IPS DF 19.7 (cell line): ENCODE measurements around the gene PCNP.
"Not testable (repeated sequence)": the region's sequence is repeated elsewhere in the genome, so short reads cannot be mapped to it uniquely, and the experiment has no call there.

ENCODE experiments used
- DNase-seq: peaks from one replicate; pipeline ENCODE4 v3.0.0-alpha.2; 2013; ENCODE audit warnings: low read depth, low spot score

The PCNP gene, protein sequence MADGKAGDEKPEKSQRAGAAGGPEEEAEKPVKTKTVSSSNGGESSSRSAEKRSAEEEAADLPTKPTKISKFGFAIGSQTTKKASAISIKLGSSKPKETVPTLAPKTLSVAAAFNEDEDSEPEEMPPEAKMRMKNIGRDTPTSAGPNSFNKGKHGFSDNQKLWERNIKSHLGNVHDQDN

DNA sequence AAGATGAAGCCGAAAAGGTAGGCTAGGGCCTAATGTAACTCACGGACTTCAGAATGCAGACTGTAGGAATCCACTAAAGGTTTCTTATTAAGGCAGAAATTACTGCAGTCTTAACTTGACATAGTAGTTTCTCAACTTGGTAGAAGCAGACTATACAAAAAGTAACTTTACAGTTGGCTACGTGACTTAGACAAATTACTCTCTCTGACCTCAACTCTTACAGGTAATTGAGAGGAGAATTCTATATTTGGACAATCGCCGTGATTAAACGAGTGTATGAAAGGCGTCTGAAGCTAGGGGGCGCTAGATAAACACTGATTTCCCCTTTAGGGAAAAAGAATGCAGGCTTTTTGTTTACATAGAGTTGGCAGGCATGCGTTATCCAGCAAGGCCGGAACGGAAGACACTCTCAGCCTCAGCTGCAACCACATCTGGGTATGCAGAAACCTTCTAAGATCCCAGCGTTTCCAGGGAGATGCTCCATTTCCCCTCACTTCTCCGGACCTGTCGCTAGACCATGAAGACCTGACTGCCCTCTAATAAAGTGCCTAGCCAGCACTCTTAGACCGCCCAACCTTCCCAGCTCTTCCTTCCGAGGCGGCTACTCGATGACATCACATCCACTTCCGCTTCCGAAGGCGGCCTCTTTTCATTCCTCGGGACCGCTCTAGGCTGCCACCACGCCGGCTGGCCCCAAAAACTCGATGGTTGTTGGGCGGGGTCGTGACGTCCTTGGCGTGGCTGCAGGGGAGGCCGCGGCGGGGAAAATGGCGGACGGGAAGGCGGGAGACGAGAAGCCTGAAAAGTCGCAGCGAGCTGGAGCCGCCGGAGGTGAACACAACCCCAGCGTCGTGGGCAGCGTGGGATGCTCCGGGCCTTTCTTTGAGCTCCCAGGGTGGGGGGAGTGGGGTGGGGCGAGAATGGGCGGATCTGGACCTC, at the start of gene PCNP:
Gene PCNP, plus strand, starts transcription at position 732 of the 939 bp plus-strand sequence. Its CDS starts 36 bp downstream, at position 768.
- peak; percentile 91 for DNase-seq

DNA sequence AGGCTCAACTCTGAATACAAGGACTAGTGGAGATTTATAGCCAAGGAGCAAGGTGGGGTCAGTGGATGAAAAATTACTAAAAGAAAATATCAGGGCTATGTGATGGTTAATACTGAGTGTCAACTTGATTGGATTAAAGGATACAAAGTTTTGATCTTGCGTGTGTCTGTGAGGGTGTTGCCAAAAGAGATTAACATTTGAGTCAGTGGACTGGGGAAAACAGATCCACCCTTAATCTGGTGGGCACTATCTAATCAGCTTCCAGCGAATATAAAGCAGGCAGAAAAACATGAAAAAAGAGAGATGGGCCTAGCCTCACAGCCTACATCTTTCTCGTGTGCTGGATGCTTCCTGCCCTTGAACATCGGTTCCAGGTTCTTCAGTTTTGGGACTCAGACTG, 46.5 kb upstream of the PCNP start:
- no peak for DNase-seq

DNA sequence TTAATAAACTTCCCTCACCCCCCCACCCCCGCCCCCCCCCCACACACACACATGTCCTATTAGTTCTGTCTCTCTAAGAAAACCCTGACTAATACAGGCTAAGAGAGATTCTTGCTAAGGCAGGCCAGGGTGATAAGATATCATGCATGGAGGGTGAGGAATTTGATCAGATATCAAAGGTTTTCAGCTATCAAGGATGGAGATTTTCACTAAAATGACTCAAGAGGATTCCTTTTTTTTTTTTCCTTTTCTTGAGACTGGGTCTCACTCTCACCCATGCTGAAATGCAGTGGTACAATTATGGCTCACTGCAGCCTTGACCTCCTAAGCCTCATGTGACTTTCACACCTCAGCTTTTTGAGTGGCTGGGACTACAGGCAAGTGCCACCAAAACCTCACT, 46.1 kb upstream of the PCNP start:
- DNase-seq: no peak

DNA sequence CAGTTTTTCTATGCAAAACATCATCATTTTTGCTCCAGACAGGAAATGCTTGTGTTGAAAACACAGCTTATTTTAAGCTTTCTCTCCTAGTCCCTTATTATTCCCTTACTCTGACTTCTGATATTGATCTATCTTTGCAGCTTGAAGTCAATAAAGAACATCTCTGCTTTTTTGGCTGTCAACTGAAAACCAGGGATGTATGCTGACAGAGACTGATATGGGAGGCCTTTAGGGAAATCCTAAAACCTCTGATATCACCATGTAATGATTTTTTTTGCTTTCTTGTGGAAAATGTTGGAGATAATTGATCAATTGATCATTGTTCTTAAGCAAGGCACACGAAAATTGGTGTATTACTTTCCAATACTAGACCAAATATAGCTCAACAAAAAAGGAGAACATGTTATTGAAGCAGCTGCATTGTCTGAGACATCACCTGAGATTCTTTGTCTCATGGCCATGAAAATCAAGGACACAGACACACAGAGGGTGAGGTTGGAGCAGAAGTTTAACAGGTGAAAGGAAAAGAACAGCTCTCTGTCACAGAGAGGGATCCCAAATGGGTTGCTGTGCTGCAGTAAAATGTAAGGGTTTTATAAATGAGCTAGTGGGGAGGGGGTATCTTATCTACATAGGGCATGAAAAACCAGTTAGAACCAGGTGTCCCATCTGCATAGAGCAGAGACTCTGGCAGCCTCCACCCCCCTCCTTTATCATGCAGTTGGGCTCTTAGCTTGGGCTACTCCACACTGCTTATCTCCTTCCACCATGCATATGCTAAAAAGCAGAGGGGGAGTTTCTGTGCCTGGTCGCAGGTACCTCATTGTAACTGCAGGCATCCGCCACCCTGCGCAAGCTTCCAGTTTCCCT, 43.9 kb upstream of the PCNP start:
- no peak for DNase-seq

DNA sequence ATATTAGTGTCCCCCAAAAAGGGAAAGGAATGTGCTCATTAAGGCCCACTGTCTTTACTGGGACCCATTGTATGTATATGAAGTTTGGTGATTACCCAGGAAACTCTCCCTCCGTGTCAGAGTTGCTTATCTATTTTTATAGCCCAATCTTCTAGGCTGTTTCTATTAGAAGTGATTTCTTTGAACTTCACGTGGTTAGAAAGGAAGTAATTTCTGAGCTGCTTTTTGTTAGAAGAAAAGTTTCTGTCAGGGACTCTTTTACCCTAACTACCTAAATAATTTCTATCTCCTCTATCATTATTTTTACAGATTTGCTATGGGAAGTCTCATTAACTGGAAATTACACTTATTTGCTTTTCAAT, 43.3 kb upstream of the PCNP start:
- no peak for DNase-seq

DNA sequence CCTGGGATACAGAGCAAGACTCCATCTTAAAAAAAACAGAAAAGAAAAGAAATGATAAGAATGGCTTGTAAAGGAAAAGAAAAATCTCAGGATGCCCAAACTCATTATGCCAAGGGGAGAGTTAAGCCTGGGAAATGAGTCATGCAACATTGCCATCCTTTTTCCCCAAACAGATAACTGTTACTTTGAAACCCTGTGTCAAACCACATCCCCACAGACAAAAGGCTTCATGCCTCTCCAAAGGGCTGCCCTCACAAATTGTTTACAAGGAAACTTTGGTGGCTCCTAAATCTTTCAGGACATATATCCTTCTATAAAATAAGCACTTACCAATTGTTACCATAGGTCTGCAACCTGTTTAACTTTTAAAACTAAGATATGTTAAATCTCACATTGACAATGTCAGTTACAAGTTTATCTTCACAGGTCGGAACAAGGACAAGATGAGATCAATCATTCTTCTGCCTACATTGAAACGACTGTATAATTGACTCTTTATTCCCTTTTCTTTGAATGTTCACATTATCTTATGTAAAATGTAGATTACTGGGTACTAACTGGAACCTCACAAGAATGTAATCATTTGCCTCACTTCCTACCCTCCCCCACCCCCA, 42.4 kb upstream of the PCNP start:
- no peak for DNase-seq

DNA sequence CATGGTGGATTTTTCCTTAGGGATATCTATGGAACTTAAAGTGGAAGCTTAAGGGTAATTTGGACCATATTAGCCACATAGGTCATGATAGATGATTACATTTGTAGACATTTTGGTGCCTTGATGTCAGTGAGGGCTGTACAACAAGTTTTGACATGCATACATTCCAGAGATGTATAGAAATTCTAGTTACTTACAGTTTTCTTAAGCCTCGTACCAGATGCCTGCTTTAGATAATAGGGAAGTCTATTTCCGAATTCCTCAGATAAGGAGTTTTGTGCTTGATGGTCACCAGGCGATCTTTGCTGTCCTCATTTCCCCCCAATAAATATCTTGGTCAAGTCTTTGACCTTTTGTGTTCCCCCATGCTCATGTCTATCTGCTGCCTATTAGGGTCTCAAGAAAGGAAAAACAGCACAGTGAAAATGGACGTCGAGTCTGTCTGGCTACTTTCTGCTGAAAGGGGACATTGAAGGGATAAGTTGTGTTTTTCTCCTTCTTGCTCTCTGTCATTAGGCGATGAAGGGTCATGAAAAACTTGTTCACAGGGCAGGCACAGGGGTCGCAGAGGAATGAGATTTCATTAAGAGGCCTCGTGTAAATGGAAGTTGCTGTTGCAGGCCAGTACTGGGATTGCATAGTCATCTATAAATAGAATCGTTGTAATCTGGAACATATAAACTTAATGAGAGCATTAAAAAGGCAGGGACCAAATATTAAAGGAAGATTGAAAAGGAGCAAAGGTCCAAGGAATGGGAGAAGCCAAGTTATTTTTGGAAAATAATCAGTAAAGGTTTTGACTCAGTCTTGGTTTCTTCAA, 41.0 kb upstream of the PCNP start:
- no peak for DNase-seq

DNA sequence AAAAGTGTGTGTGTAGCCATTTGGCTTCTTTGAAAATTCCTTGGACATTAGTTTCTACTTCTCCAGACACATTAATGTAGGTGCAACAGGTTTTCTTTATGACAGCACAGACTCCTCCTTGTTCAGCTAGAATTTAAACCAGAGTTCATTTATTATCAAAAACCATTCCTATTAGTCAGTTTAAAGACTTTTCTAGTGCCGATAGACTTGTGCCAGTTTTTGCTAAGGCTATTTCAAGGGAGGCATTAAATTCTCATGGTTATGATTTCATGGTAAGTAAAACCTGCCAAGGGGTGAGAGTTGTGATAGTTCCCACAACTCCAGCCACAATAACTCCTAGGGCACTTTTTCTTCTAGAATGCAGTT, 40.4 kb upstream of the PCNP start:
- DNase-seq: no peak

DNA sequence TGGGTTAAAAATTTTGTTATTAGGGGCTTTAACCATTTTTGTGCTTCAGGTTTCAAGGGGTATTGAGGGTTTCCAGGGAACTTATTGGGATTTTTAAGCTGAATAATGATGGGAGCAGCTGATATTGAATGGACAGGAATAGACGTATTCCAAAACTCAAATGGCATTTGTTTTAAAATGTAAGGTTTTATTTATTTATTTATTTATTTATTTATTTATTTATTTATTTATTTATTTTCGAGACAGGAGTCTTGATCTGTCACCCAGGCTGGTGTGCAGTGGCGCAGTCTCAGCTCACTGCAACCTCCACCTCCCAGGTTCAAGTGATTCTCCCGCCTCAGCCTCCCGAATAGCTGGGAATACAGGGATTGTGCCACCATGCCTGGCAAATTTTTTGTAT, 38.8 kb upstream of the PCNP start:
- DNase-seq: no peak

DNA sequence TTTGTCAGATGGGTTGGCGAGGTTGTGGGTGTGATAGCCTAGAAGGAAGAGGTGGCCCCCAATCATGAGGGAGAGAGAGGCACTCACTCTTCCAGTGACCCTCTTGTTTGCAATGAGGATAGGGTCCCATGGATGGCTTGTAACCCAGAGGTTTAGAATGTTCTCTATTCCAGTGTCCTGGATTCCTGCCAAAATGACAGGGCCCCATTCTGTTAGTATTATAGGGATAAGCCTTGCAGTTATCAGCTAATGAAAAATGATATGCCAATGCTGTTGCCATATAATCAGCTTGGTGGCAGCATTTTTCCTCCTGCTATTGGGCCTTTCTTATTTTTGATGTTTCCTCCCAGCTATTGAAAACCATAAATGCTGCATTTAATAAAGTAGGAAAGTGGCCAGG, 37.7 kb upstream of the PCNP start:
- DNase-seq: no peak

DNA sequence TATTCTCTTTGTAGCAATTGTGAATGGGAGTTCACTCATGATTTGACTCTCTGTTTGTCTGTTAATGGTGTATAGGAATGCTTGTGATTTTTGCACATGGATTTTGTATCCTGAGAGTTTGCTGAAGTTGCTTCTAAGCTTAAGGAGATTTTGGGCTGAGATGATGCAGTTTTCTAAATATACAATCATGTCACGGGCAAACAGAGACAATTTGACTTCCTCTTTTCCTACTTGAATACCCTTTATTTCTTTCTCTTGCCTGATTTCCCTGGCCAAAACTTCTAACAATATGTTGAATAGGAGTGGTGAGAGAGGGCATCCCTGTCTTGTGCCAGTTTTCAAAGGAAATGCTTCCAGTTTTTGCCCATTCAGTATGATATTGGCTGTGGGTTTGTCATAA, 37.0 kb upstream of the PCNP start:
- not testable (repeated sequence) for DNase-seq

DNA sequence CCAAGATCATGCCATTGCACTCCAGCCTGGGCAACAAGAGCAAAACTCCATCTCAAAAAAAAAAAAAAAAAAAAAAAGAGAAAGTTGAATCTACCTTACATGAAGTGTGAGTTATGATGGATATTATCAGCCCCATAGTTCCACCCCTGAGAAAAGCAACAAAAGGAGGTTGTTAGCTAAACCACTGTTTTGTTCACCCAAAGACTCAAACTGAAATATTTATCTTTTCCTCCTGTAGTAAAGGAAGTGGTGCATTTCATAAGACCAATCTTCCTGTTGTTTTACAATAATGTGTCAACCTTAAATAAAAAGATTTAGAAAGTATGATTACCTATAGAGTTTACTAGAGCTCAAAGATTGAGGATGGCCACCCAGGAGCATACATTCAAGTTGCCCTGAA, 31.0 kb upstream of the PCNP start:
- DNase-seq: no peak

DNA sequence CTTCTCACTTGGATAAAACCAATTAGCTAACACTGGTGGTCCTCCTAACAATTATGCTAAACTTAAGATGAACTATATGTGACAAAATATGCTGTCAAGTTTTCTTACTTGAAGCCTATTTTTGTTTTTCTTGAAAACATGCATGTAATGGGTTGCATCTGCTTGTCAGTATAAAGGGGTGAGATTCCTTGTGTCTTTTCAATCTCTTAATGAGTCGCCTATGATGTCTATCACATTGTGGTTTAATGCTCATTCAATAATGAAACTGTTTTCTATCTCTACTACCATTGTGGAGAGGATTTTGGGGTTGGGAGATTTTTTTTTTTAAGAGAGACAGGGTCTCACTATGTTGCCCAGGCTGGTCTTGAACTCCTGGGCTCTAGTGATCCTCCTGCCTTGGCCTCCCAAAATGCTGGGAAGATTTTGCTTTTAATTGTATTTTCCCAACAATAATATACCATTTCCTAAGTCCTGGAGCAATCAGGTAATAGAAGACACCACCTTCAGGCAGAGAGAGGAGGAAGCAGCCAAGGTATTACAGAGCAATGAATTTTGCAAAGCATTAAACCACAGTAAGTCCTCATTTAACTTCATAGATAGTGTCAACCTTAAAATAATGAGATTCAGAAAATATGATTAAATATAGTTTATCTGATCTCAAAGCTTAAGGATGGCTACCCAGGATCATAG, 29.7 kb upstream of the PCNP start:
- DNase-seq: no peak

DNA sequence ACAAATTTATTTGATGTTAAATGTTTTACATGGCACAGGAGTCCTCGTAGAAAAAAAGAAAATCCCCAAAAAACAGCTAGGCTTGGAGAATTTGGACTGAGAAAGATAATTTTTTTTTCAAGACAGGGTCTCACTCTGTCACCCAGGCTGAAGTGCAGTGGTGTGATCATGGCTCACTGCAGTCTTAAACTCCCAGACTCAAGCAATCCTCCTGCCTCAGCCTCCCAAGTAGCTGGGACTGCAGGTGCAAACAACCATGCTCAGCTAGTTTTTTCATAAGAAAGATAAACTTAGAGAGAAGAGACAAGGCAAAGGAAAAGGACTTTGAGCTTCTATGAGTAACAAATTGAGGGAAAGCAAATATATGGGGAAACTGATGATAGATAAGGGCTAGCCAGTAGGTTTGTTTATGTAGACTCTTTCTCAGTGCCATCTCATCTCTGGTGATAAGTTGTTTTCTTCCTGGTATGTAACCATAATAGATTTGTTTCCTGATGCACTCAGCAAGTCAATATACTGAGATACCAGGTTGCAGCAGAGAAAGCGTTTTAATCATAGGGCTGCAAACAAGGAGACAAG, 25.4 kb upstream of the PCNP start:
- no peak for DNase-seq

DNA sequence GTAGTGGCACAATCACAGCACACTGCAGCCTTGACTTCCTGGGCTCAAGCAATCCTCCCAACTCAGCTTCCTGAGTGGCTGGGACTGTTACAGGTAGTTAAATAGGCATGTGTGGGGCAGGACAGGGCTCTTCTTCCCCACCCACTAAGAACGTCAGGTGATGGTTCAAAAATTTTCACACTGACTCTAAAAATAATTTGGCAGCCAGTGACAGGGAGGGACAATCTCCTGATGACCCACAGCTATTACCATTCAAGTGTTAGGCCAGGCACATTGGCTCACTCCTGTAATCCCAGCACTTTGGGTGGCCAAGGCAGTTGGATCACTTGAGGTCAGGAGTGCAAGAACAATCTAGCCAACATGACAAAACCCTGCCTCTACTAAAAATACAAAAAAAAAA, 24.5 kb upstream of the PCNP start:
- DNase-seq: no peak

DNA sequence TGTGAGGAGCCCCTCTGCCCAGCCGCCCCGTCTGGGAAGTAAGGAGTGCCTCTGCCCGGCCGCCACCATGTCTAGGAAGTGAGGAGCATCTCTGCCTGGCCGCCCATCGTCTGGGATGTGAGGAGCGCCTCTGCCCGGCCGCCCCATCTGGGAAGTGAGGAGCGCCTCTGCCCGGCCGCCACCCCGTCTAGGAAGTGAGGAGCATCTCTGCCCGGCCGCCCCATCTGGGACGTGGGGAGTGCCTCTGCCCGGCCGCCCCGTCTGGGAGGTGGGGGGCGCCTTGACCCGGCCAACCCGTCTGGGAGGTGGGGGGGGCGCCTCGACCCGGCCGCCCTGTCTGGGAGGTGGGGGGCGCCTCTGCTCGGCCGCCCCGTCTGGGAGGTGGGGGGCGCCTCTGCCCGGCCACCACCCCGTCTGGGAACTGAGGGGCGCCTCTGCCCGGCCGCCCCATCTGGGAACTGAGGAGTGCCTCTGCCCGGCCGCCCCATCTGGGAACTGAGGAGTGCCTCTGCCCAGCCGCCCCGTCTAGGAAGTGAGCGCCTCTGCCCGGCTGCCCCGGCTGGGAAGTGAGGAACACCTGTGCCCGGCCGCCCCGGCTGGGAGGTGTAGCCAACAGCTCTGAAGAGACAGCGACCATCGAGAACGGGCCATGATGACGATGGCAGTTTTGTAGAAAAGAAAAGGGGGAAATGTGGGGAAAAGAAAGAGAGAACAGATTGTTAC, 22.5 kb upstream of the PCNP start:
- DNase-seq: not testable (repeated sequence)

DNA sequence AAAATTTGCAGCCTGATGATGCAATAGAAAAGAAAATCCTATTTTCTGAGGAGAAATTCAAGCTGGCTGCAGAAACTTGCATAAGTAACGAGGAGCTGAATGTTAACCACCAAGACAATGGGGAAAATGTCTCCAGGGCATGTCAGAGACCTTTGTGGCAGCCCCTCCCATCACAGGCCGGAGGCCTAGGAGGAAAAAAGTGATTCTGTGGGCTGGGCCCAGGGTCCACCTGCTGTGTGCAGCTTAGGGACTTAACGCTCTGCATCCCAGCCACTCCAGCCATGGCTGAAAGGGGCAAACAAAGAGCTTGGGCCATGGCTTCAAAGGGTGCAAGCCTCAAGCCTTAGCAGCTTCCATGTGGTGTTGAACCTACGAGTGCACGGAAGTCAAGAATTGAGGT, 20.6 kb upstream of the PCNP start:
- not testable (repeated sequence) for DNase-seq

DNA sequence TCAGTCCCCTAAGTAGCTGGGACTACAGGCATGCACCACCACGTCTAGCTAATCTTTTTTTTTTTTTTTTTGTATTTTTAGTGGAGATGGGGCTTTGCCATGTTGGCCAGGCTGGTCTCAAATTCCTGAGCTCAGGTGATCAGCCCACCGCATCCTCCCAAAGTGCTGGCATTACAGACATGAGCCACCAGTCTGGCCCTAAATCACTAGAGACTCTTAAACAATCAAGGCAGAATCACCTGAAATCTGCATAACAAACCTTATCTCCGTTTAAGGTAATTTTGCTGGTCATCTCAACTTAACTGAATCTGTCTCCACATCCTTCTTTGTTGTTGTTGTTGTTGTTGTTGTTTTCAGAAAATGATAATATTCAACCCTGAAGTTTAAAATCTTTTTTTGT, 17.9 kb upstream of the PCNP start:
- no peak for DNase-seq

DNA sequence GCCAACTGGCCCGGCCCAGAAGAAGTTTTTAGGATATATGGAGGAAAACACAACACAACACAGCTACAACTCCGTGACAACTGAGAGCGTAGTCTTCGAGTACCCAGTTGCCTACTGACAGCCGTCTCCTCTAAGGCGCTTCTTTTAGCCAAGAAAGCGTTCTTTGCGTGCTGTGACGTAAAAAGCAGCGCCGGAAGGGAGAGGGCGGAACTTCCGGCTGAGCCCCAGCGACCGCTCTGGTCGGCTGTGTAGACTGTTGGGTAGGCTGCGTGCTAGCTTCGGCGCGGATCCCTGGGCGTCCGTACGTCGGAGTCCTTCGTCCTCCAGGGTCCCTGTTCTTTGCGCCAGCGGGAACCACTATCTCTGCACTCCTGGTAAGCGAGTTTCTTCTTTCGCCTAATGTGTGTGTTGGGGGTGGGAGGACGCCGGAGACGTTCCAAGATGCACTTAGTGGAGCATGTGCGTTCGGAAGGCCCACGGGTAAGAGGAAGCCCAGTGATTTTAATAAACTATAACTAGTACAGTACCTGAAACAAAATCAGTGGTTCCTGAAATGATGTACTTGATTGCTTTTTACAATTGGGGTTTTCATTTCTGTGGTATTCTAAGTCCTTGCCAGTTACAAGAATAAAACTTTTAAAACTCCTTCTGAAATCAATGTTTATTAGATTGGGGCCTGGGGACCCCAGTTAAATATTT, 12.2 kb upstream of the PCNP start, which contains the start of gene TRMT10C:
Gene TRMT10C, plus strand, starts transcription at position 239 of the 699 bp plus-strand sequence. CDS start 2,914 bp downstream, outside the sequence.
- peak; percentile 85 for DNase-seq
